Measurements from ENCODE around the gene ZNF674.

DNA sequence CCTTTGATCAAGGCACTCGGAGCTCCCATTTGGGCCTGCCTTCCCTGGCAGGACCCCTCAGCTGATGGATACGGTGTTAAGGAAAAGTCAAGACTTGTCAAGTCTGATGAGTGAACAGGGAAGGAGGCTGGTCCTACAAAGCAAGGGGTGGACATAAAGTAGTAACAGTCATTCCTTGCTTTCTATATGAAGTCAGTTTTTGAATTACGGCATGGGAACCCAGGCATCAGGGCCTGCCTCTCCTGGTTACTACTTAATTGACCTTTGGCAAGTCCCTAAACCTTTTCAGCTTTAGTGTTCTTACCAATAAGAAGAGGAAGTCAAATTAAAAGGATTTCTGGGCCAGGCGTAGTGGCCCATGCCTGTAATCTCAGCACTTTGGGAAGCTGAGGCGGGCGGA, 35.4 kb upstream of the ZNF674 start:
- no peak for TF ChIP-seq MYC (IDR thresholded peaks at IDR 0.05; ENCODE audit: low read depth, low read length)
- TF ChIP-seq POLR2A (IDR thresholded peaks at IDR 0.05; ENCODE audit: low read depth, low read length): no peak
- TF ChIP-seq CTCF (IDR thresholded peaks at IDR 0.05; ENCODE audit: extremely low read depth in 1 of 2, insufficient read depth in 1 of 2, low read depth in 1 of 2, low read length in 2 of 2): no peak
- TF ChIP-seq EZH2 (IDR thresholded peaks at IDR 0.05; ENCODE audit: borderline replicate concordance, low read depth, low read length, severe bottlenecking): no peak
- TF ChIP-seq POLR2AphosphoS5 (IDR thresholded peaks at IDR 0.05; ENCODE audit: insufficient read depth, low read depth, low read length): no peak
- no peak for TF ChIP-seq FOS (IDR thresholded peaks at IDR 0.05; ENCODE audit: borderline replicate concordance, insufficient read depth, low read length)

Data from endothelial cell of umbilical vein (primary cell).